Stimulated activated CD4-positive, alpha-beta T cell treated with anti-CD3 and anti-CD28 coated beads, Interleukin-4, amount 100 ng/mL, for 1 hour (primary cell): ENCODE results near the gene SAMD4A.

Experiments
- DNase-seq: peaks from one replicate; pipeline ENCODE4 v3.0.0-alpha.2; 2020

SAMD4A gene

GRCh38 chr14:54686219-54686870, 119.4 kb downstream of the SAMD4A start:
- no peak for DNase-seq

GRCh38 chr14:54686871-54687749, 120.2 kb downstream of the SAMD4A start:
- DNase-seq: no peak

GRCh38 chr14:54687750-54688119, 120.8 kb downstream of the SAMD4A start:
- DNase-seq: no peak

GRCh38 chr14:54688229-54688628, 121.3 kb downstream of the SAMD4A start:
- DNase-seq: no peak

- DNase-seq: no peak
These were observed 123.0 kb downstream of the SAMD4A start for GRCh38 chr14:54689928-54690327.

GRCh38 chr14:54690887-54691286, 124.0 kb downstream of the SAMD4A start:
- no peak for DNase-seq

- DNase-seq: peak; percentile 52
These were observed 124.8 kb downstream of the SAMD4A start for GRCh38 chr14:54691525-54692283.

GRCh38 chr14:54692284-54692772, 125.4 kb downstream of the SAMD4A start:
- DNase-seq: no peak

GRCh38 chr14:54693761-54694160, 126.8 kb downstream of the SAMD4A start:
- DNase-seq: no peak

GRCh38 chr14:54695196-54695595, 128.3 kb downstream of the SAMD4A start:
- no peak for DNase-seq

GRCh38 chr14:54697001-54697400, 130.1 kb downstream of the SAMD4A start:
- DNase-seq: no peak

GRCh38 chr14:54697803-54698202, 130.9 kb downstream of the SAMD4A start:
- DNase-seq: no peak

- no peak for DNase-seq
These were observed 131.6 kb downstream of the SAMD4A start for GRCh38 chr14:54698501-54698900.

GRCh38 chr14:54698966-54699530, 132.1 kb downstream of the SAMD4A start:
- DNase-seq: no peak

- DNase-seq: no peak
These were observed 132.8 kb downstream of the SAMD4A start for GRCh38 chr14:54699735-54700134.

- no peak for DNase-seq
These were observed 133.8 kb downstream of the SAMD4A start for GRCh38 chr14:54700717-54701116.

- no peak for DNase-seq
These were observed 135.1 kb downstream of the SAMD4A start for GRCh38 chr14:54702014-54702491.

- DNase-seq: no peak
These were observed 135.6 kb downstream of the SAMD4A start for GRCh38 chr14:54702492-54702891.

GRCh38 chr14:54703082-54703481, 136.2 kb downstream of the SAMD4A start:
- no peak for DNase-seq

- no peak for DNase-seq
These were observed 136.8 kb downstream of the SAMD4A start for GRCh38 chr14:54703724-54704123.

GRCh38 chr14:54704768-54705167, 137.8 kb downstream of the SAMD4A start:
- DNase-seq: no peak

GRCh38 chr14:54706769-54707168, 139.8 kb downstream of the SAMD4A start:
- DNase-seq: no peak

GRCh38 chr14:54708161-54708560, 141.2 kb downstream of the SAMD4A start:
- DNase-seq: no peak
